GM12864 (cell line): ENCODE measurements around the gene RDX.
"Not testable (repeated sequence)": the region's sequence is repeated elsewhere in the genome, so short reads cannot be mapped to it uniquely, and the experiment has no call there.

Experiments used
- DNase-seq: peaks from one replicate; pipeline ENCODE4 v3.0.0-alpha.2; 2011; ENCODE audit warnings: low read depth
- H3K4me3 ChIP-seq: 2 replicates; pipeline ENCODE4 v1.5.1; 2011; ENCODE audit warnings: mild to moderate bottlenecking, low read depth, low read length, control low read depth
- CTCF ChIP-seq: IDR thresholded peaks from 2 replicates; pipeline ENCODE4 v1.5.1; 2011; ENCODE audit warnings: low read depth, mild to moderate bottlenecking, moderate library complexity, low read length, control low read depth, inconsistent platforms; ENCODE audit errors: missing control alignments

The RDX gene

GRCh38 chr11:110290591-110291334 lies 5.7 kb downstream of the RDX start:
- H3K4me3 ChIP-seq: no peak overlapping the region
- TF ChIP-seq CTCF: no peak
- DNase-seq: no peak

GRCh38 chr11:110289472-110289871 lies 6.9 kb downstream of the RDX start:
- no peak for DNase-seq
- H3K4me3 ChIP-seq: no peak overlapping the region
- TF ChIP-seq CTCF: no peak

GRCh38 chr11:110287537-110287936 lies 8.9 kb downstream of the RDX start:
- TF ChIP-seq CTCF: no peak
- no peak for DNase-seq
- no peak overlapping the region for H3K4me3 ChIP-seq

GRCh38 chr11:110286298-110287040 lies 9.9 kb downstream of the RDX start:
- DNase-seq: no peak
- no peak overlapping the region for H3K4me3 ChIP-seq
- no peak for TF ChIP-seq CTCF

- H3K4me3 ChIP-seq: no peak overlapping the region
- no peak for TF ChIP-seq CTCF
- DNase-seq: no peak
Measured at GRCh38 chr11:110283862-110284261, 12.6 kb downstream of the RDX start.

- DNase-seq, H3K4me3 ChIP-seq: not testable (repeated sequence)
Measured at GRCh38 chr11:110280595-110280994, 15.8 kb downstream of the RDX start.

- no peak for TF ChIP-seq CTCF
- no peak overlapping the region for H3K4me3 ChIP-seq
- DNase-seq: no peak
Measured at GRCh38 chr11:110279881-110280280, 16.5 kb downstream of the RDX start.
